Measurements from ENCODE around the gene ZNF691.

- no peak for TF ChIP-seq ELK4 (IDR thresholded peaks at IDR 0.05; ENCODE audit: borderline replicate concordance, low read depth, low read length)
- no peak for TF ChIP-seq YY1 (tag by site-specific recombination; IDR thresholded peaks at IDR 0.05)
- no peak for TF ChIP-seq ZNF324 (tag by site-specific recombination; IDR thresholded peaks at IDR 0.05)
These were observed 11.6 kb upstream of the ZNF691 start for GRCh38 chr1:42834803-42835202.
